Inferior parietal cortex (tissue), 1 donor: ENCODE results near the gene C10orf53.
"Not testable (repeated sequence)": the region's sequence is repeated elsewhere in the genome, so short reads cannot be mapped to it uniquely, and the experiment has no call there.

Experiments
- DNase-seq: peaks from one replicate; pipeline ENCODE4 v3.0.0-alpha.2; 2016; ENCODE audit errors: extremely low spot score

C10orf53 gene

GRCh38 chr10:49652421-49653272 lies 26.8 kb upstream of the C10orf53 start:
- DNase-seq, result no peak

- DNase-seq, result no peak
Observed at GRCh38 chr10:49653273-49653929, 26.1 kb upstream of the C10orf53 start.

GRCh38 chr10:49654036-49654693 lies 25.3 kb upstream of the C10orf53 start:
- DNase-seq, result no peak

DNA sequence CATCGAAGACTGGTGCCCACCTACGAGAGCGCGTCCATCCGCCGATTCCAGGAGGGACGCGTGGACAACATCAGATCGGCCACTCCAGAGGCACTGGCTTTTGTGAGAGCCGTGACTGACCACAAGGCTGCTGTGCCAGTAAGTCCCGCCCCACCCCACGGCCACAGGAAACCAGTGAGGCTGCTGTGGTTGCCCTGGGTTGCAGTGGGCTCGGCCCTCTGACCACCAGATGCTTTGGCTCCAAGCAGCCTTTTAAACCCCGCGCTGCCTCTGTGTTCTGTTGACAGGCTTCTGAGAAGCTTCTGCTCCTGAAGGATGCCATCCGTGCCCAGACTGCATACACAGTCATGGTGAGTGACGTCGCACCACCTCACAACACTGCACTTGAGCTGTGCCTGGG lies 24.4 kb upstream of the C10orf53 start:
- no peak for DNase-seq

GRCh38 chr10:49656845-49657493 lies 22.5 kb upstream of the C10orf53 start:
- no peak for DNase-seq

- DNase-seq, result no peak
Observed at GRCh38 chr10:49657606-49658005, 21.8 kb upstream of the C10orf53 start.

DNA sequence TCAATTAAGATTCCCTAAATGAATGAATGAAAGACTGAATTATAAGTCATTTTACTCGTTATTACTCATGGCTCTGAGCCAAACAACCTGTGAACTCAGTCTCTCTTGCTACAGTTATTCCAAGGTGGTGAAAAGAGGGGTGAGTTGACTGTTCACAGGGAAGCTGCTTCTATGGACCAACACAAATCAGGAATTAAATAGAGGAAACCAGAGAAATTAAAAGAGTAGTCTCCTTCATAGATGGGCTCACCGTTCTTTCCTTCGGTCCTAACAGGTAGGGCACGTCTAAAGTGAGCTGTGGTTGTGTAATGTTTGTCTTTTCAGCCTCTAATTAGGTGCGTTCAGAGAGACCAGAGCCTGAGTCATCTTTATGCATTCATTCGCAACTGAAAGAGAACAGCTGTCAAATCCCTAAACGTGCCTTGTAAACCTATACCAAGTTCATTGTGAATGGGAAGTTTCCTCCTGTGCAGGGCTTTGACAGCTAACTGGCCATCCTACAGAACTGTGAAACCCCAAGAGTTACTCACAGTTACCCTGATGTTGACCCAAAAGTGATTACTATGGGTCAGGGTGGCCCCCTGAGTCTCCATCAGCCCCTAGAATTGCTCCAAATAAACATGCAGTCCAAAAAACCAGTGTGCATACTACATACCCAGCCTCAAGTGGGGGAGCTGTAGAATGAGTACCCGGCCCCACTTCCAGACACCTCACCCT lies 18.2 kb upstream of the C10orf53 start:
- no peak for DNase-seq

- DNase-seq, result no peak
Observed at GRCh38 chr10:49662169-49662830, 17.2 kb upstream of the C10orf53 start.

- no peak for DNase-seq
Observed at GRCh38 chr10:49663596-49663995, 15.9 kb upstream of the C10orf53 start.

DNA sequence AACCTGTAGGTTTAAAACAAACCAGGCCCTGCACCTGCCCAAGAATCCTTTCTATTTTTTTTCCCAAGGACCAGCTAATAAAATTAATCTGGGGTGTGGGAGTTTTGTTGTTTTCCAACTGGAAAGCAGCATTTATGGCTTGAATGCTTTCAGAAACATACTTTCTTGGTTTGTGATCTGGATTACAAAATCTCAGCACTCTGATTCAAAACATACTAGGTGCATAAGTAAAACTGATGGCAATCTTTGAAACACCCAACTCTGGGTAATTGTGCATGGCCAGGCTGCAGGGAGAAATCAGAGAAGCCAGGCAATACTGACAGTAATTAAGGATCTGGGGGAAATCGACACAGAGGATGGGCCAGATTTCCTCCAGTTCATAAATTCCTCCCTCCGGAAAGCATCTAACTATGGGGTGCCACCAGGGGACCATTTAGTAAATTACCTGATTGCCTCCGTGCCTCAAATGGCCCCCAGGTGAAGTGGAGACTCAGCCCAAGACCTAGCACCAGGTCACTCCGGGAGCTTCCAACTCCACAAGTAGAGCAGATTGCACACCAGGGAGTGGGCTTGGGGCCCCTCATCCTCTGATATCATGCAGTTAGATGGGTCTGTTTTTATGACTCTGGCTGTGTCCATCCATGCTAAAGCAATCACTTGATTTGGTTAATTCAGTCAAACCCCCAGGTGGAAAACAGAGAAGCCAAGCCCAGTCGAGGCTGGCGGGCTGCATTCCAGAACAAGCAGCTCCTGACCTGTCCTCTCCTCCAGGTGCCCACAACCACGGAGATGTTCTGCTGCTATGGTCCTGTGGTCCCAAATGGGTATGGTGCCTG lies 15.2 kb upstream of the C10orf53 start:
- no peak for DNase-seq

DNA sequence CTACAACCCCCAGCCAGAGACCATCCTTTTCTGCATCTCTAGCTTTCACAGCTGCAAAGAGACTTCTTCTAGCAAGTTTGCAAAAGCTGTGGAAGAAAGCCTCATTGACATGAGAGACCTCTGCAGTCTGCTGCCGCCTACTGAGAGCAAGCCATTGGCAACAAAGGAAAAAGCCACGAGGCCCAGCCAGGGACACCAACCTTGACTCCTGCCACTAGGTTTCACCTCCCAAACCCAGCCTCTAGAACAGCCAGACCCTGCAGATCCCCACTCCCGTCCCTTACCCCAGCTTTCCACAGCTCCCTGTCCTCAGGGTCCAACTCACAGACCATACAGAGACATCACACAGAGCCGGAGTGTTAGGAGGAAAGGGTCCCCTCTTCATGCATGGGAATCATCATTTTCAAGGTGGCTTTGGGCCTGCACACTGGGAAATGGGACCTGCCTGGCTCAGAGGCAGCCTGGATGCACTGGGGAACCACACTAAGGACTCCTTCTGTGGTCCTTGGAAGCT lies 14.6 kb upstream of the C10orf53 start:
- DNase-seq, result no peak

DNA sequence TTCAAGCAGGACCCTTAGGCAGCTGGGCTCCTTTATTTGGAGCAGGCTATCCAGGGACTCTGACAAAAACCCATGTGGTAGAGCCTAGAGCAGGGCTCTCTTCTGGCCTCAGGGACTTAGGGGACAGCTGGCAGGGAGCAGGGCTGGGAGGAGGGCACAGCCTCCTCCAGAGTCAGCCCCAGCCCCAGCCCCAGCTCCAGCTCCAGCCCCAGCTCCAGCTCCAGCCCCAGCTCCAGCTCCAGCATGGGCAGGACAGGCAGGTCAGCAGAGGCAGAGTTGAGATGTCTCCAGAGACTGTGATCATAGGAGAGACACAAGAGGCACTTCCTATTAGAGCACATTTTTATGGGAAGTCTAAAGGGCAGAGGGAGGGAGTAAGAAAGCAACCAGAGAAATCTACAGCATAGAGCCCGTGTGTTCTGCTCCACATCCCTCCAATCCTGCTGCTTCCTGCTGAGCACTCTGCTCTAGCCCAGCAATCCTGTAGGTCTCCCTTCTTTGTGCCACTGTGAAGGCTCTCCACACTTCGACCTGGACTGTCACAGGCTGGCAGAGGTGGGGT lies 13.3 kb upstream of the C10orf53 start:
- no peak for DNase-seq

GRCh38 chr10:49666685-49667084 lies 12.8 kb upstream of the C10orf53 start:
- no peak for DNase-seq

GRCh38 chr10:49667991-49668390 lies 11.5 kb upstream of the C10orf53 start:
- no peak for DNase-seq

DNA sequence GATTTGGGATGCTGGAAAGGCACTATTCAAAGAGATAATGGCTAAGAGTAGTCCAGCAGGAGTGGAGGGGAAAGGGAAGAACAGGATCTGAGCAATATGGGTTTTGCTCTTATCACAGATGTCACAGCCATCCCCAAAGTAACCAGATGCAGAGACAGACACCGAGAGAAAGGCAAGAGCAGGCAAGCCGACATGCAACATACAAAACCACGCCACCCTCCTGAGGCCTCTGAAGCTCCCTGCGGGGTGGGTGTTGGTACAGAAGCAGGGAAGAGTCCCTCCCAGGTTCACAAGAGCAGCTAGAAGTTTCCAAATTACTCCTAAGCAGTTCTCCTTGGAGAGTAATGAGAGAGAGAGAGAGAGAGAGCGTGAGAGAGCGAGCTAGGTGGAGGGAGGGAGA lies 10.8 kb upstream of the C10orf53 start:
- no peak for DNase-seq

DNA sequence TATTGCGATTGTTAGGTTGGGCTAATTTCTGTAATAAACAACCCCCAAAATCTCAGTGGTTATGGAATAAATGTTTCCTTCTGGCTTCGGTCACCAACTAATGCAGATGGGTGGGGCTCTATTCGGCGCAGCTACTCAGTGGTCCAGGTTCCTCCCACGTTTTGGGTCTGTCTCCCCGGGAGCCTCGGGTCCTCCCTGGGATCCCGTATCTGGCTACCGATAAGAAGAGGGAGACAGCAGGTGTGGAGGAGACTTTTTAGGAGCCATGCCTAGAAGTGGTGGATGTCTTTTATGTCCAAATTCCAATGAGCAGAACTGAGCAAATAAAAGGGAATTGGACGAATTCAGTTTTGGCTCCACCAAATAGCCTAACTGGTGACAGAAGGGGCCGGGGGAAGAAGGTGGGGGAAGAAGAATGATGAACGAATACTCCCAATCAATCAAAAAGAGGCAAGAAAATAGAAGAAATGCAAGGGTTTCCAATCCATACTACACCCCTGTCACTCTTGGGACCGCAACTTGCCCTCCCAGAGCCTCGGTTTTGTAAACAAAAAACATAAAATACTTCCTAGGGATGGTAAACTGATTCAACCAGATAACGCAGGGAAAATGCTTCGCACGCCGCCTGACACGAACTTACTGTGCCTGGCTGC lies 498 bp upstream of the C10orf53 start:
- DNase-seq, result peak; percentile 2

GRCh38 chr10:49682449-49682848 lies 3.0 kb downstream of the C10orf53 start:
- DNase-seq, result not testable (repeated sequence)

DNA sequence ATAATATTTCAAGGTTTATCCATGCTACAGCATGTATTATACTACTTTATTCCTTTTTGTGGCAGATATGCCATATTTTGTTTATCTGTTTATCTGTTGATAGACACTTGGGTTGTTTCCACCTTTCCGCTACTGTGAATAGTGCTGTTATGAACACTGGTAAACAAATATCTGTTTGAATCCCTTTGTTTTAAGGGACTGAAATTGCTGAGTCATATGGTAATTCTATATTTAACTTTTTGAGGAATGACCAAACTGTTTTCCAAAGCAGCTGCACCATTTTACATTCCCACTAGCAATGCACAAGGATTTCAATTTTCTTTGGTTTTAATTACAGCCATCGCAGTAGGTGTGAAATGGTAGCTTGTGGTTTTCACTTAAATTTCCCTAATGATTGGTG lies 3.4 kb downstream of the C10orf53 start:
- DNase-seq, result no peak

DNA sequence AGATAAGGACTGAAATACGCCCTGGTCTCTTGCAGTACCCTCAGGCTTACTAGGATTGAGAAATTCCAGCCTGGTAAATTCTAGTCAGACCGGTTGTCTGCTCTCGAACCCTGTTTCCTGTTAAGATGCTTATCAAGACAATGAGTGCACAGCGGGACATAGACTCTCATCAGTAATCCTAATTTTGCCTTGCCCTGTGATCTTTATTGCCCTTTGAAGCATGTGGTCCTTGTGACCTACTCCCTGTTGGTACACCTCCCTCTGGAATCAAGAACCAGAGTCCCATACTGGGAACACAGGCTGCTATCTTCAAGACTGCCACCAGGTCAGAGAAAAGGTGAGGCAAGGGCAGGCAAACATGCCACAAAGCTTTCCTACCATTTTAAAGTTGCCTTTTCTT lies 7.2 kb downstream of the C10orf53 start:
- no peak for DNase-seq
